Measurements from ENCODE around the gene PDZRN4. TPM values are rescaled to one million over a fixed set of nuclear protein-coding genes. Genes with fewer than 3 reads are reported as not detected.
A peak's percentile ranks its signal among the peaks of the same experiment; 100 is the strongest.

The PDZRN4 gene
- total and polyA plus RNA-seq, 2 donors (not counting 3 experiments of a cell fraction or from before 2014, with no cell fraction given) = not detected

DNA sequence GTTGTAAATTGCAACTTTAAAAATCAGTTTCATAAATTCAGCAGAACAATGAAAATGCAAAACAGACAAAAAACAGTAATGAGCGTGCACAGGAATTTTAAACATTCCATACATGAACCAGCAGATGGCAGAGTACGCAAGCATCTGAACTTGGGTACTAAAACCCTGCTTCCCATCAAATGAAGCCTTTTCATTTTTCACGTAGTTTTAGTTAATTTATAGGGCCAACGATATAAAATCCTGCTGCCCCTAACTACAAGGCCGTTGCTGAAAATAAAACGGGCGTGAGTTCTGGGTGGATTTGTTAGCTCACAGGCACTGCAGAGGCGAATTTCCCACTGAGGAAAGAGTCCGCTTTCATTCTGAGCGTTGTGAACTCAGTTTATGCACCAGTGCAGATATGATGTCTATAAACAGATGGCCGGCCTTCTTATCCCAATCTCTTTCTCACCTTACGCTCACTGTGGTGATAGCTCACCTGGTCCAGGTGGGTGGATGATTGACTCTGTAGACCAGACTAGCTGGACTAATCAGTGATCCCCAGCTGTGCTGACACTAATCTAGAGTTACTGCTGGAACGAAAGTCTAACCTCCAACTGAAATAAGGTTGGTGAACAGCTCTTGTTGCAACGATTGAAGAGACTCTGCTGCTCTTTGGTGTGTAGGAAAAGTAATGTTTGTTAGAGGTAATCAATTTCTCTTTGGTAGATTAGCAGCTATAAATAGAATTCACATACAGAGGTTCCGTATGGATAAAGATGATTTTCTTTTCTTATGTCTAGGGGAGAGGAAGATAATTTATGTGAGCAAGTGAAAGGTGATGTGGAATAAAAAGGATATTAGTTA, 89.2 kb downstream of the PDZRN4 start:
- intact Hi-C loops (cut with micrococcal nuclease) = loop anchor here (1.0 to 10.0 kb wide), 8 partner anchors 247 to 1095 kb away; no protein-coding TSS in a partner anchor
- FAIRE-seq (peak; percentile 70), DNase-seq (ENCODE audit: low read depth, low spot score) (peak; percentile 41)
- H3K4me3 ChIP-seq (replicated peaks in 1 of 3; ENCODE audit: insufficient read depth in 1 of 3, low read depth in 1 of 3, low read length in 3 of 3) = no peak overlapping the region
- ChIA-PET POLR2A (no interaction called here), CTCF (interaction anchor here (0.6 to 7.9 kb wide), 19 partner anchors 8 to 1094 kb away, joined by 3 to 168 read pairs (median 4); no protein-coding TSS in a partner anchor)
- H4K20me1 ChIP-seq (replicated peaks; ENCODE audit: control insufficient read depth, extremely low read depth, insufficient read depth, low read length) = no peaks in the 10 kb centered on the region
- H2AFZ ChIP-seq (ENCODE audit: low read depth, low read length) = peak overlapping the region; percentile 18
- no peaks in the 10 kb centered on the region for H3K79me2 ChIP-seq (ENCODE audit: control insufficient read depth, insufficient read depth, low read length)
- TF ChIP-seq, protein P1, sequence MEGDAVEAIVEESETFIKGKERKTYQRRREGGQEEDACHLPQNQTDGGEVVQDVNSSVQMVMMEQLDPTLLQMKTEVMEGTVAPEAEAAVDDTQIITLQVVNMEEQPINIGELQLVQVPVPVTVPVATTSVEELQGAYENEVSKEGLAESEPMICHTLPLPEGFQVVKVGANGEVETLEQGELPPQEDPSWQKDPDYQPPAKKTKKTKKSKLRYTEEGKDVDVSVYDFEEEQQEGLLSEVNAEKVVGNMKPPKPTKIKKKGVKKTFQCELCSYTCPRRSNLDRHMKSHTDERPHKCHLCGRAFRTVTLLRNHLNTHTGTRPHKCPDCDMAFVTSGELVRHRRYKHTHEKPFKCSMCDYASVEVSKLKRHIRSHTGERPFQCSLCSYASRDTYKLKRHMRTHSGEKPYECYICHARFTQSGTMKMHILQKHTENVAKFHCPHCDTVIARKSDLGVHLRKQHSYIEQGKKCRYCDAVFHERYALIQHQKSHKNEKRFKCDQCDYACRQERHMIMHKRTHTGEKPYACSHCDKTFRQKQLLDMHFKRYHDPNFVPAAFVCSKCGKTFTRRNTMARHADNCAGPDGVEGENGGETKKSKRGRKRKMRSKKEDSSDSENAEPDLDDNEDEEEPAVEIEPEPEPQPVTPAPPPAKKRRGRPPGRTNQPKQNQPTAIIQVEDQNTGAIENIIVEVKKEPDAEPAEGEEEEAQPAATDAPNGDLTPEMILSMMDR (IDR thresholded peaks at IDR 0.05; ENCODE audit: extremely low read depth in 1 of 2, insufficient read depth in 1 of 2, low read depth in 1 of 2, low read length in 2 of 2) = peak; percentile 41 to 46
- no peak for TF ChIP-seq FOS (IDR thresholded peaks at IDR 0.05; ENCODE audit: borderline replicate concordance, insufficient read depth, low read length)
- no peak for TF ChIP-seq EZH2 (IDR thresholded peaks at IDR 0.05; ENCODE audit: borderline replicate concordance, low read depth, low read length, severe bottlenecking)
- no peak for TF ChIP-seq POLR2AphosphoS5 (IDR thresholded peaks at IDR 0.05; ENCODE audit: insufficient read depth, low read depth, low read length)
- H3K9me1 ChIP-seq (replicated peaks; ENCODE audit: control insufficient read depth, extremely low read depth, insufficient read depth, low read length) = no peaks in the 10 kb centered on the region
- H3K9me3 ChIP-seq (replicated peaks; ENCODE audit: control insufficient read depth, insufficient read depth, low read length) = no peaks in the 10 kb centered on the region
- no peaks in the 10 kb centered on the region for H3K36me3 ChIP-seq (ENCODE audit: control insufficient read depth in 2 of 2, extremely low read depth in 1 of 2, insufficient read depth in 2 of 2, low read length in 2 of 2)
- no peak overlapping the region for H3K27ac ChIP-seq (ENCODE audit: insufficient read depth, low read depth, low read length)
- BruUV-seq (replicated peaks) = no TSS peak
- peaks cover 0 to 3% of the 10 kb centered on the region in 2 experiments for H3K27me3 ChIP-seq (ENCODE audit: control insufficient read depth in 2 of 2, insufficient read depth in 2 of 2, low read length in 2 of 2)
- no peaks in the 10 kb centered on the region for H3K4me1 ChIP-seq (ENCODE audit: control insufficient read depth, extremely low read depth, insufficient read depth, low read length)
- dilution Hi-C loops (cut with MboI; ENCODE audit: extremely low pct_ligation_motif_present, low sequenced_read_pairs) = no loop called here
- H3K4me2 ChIP-seq (ENCODE audit: insufficient read depth, low read length) = no peak overlapping the region
- H3K9ac ChIP-seq (replicated peaks; ENCODE audit: extremely low read depth, insufficient read depth, low read length) = no peak overlapping the region
